AG10803 (cell line): ENCODE measurements around the gene PIK3C2G.

Experiments
- DNase-seq: peaks from one replicate; pipeline ENCODE4 v3.0.0; 2010; ENCODE audit warnings: low read depth
- H3K4me3 ChIP-seq: 2 replicates; pipeline ENCODE4 v1.5.1; 2011; ENCODE audit warnings: mild to moderate bottlenecking, low read length, control low read depth
- CTCF ChIP-seq: conservative IDR thresholded peaks from 2 replicates; pipeline ENCODE4 v1.5.1; 2011; ENCODE audit warnings: mild to moderate bottlenecking, low read length, control low read depth, inconsistent platforms

The PIK3C2G gene

GRCh38 chr12:18355429-18355828 lies 94.1 kb downstream of the PIK3C2G start:
- no peak for DNase-seq
- no peak for TF ChIP-seq CTCF
- H3K4me3 ChIP-seq, result no peak overlapping the region

GRCh38 chr12:18358077-18358476 lies 96.8 kb downstream of the PIK3C2G start:
- TF ChIP-seq CTCF, result no peak
- no peak overlapping the region for H3K4me3 ChIP-seq
- no peak for DNase-seq

GRCh38 chr12:18358930-18359329 lies 97.6 kb downstream of the PIK3C2G start:
- TF ChIP-seq CTCF, result no peak
- DNase-seq, result no peak
- no peak overlapping the region for H3K4me3 ChIP-seq

GRCh38 chr12:18361433-18361832 lies 100.1 kb downstream of the PIK3C2G start:
- 0 out of 2 replicates have a peak, but pooled peaks have one; percentile 4 for TF ChIP-seq CTCF
- H3K4me3 ChIP-seq, result no peak overlapping the region
- peak; percentile 4 for DNase-seq

- TF ChIP-seq CTCF, result no peak
- no peak for DNase-seq
- H3K4me3 ChIP-seq, result no peak overlapping the region
Measured at GRCh38 chr12:18363321-18363720, 102.0 kb downstream of the PIK3C2G start.

- TF ChIP-seq CTCF, result no peak
- H3K4me3 ChIP-seq, result no peak overlapping the region
- no peak for DNase-seq
Measured at GRCh38 chr12:18368594-18368993, 107.3 kb downstream of the PIK3C2G start.

- H3K4me3 ChIP-seq, result no peak overlapping the region
- DNase-seq, result peak; percentile 54
- TF ChIP-seq CTCF, result no peak
Measured at GRCh38 chr12:18373181-18373580, 111.9 kb downstream of the PIK3C2G start.
